GM12864 (cell line): Measurements from ENCODE around the gene AMDHD1.

ENCODE experiments used
- DNase-seq: peaks from one replicate; pipeline ENCODE4 v3.0.0-alpha.2; 2011; ENCODE audit warnings: low read depth
- H3K4me3 ChIP-seq: 2 replicates; pipeline ENCODE4 v1.5.1; 2011; ENCODE audit warnings: mild to moderate bottlenecking, low read depth, low read length, control low read depth
- TF ChIP-seq, protein P1 (sequence below): IDR thresholded peaks from 2 replicates; pipeline ENCODE4 v1.5.1; 2011; ENCODE audit warnings: low read depth, mild to moderate bottlenecking, moderate library complexity, low read length, control low read depth, inconsistent platforms; ENCODE audit errors: missing control alignments

The AMDHD1 gene

DNA sequence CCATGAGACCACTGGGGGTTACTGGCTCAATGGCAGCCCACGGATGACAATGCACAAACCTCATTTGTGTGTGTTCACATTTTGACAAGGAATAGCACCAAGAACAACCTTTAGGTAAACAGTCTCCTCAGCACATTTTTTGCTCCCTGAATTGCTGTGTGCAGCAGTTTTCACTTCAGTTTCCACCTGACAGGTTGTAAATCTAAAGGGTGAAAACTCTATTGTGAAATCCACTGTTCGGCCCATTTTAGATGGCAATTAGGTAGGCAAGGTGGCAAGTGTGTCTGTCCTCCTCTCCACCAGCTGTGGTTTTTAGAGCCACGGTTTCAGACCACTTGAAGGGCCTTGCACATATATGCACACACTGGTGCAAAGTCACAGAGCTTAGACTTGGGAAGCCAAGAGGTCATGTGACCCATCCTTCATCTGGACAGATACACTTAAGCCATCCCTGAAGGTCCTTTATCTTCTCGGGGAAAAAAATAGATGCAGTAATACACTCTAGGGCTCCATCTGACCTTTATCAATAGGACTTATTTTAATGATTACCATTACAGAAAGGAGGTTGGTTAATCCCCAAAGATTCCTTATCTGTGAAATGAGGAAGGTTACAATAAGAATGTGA, 29.8 kb downstream of the AMDHD1 start:
- no peak overlapping the region for H3K4me3 ChIP-seq
- TF ChIP-seq, protein P1, sequence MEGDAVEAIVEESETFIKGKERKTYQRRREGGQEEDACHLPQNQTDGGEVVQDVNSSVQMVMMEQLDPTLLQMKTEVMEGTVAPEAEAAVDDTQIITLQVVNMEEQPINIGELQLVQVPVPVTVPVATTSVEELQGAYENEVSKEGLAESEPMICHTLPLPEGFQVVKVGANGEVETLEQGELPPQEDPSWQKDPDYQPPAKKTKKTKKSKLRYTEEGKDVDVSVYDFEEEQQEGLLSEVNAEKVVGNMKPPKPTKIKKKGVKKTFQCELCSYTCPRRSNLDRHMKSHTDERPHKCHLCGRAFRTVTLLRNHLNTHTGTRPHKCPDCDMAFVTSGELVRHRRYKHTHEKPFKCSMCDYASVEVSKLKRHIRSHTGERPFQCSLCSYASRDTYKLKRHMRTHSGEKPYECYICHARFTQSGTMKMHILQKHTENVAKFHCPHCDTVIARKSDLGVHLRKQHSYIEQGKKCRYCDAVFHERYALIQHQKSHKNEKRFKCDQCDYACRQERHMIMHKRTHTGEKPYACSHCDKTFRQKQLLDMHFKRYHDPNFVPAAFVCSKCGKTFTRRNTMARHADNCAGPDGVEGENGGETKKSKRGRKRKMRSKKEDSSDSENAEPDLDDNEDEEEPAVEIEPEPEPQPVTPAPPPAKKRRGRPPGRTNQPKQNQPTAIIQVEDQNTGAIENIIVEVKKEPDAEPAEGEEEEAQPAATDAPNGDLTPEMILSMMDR, result no peak
- no peak for DNase-seq

DNA sequence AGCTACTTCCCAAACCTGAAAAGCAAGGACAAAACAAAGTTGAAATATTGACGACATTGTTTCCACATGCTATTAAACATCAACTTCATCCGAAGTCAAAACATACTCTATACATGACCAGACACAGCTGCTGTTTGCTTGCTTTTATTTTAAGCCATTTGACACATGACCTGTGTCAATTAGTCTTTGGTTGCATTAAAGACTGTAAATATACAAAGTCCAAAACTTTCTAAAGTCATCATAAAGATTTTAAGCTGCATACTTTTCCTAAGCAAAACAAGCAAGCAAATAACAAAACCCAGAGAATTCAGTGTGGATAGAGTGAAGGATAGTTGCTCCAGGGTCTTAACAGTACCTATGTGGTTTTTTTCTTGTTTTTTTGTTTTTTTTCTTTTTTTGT, 31.2 kb downstream of the AMDHD1 start:
- no peak overlapping the region for H3K4me3 ChIP-seq
- DNase-seq, result no peak
- TF ChIP-seq, protein P1, result no peak

DNA sequence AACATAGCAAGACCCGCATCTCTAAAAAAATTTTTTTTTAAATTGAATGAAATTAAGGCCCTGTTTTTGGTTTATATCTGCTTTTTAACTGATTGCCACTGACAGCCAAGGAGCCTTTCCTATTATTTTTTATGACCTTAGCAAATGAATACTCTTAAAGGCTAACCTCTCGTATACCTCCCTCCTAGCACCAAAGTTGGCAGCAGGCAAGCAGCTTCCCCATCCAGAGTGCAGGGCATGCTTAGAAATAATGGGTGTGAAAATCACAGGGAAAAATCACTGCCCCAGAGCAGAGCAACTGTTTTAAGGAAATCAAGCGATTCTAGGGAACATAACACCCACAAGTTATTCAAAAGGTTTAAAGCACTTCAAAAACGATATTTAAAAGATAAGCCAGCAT, 32.4 kb downstream of the AMDHD1 start:
- H3K4me3 ChIP-seq, result no peak overlapping the region
- TF ChIP-seq, protein P1, result no peak
- DNase-seq, result no peak

DNA sequence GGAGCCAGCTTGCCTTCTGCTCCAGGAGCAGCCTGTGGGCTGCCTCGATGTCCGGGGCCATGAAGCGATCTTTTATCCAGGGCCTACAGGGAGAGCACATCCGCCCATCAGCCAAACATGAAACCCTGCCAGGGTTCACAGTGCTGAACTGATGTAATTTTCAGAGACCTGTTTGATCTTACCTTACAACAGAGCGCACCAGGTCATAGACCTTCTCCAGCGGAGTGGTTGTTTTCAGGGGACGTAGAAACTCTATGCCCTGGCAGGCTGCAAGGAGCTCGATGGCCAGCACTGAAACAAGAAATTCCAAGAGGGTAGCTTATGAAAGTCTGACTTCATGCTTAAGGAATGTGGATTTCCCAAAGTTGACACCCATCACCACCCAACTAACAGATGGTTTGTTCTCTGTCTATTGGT, 33.3 kb downstream of the AMDHD1 start:
- TF ChIP-seq, protein P1, result no peak
- DNase-seq, result no peak
- H3K4me3 ChIP-seq, result no peak overlapping the region

DNA sequence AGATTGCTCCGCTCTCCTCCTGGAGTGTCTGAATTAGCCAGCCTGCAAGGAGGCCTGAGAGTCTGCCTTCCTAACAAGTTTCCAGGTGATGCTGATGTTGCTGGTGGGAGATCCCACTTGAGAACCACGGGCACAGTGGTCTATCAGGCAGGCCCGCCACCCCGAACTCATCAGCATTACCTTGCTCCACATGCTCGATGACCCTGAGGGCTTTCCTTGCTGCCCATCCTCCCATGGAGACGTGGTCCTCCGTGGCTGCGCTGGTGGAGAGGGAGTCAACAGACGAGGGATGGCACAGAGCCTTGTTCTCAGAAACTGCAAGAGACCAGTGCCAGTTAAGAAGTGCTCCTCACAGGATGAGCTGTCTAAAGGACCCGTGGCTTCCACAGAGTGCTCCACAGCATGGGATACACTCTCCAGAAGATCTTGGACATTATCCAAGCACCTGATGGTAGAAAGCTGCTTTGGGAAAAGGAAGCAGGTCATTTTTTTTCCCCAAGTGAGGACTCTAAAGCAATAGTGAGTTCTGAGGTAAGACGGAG, 34.7 kb downstream of the AMDHD1 start:
- DNase-seq, result no peak
- TF ChIP-seq, protein P1, result no peak
- no peak overlapping the region for H3K4me3 ChIP-seq

DNA sequence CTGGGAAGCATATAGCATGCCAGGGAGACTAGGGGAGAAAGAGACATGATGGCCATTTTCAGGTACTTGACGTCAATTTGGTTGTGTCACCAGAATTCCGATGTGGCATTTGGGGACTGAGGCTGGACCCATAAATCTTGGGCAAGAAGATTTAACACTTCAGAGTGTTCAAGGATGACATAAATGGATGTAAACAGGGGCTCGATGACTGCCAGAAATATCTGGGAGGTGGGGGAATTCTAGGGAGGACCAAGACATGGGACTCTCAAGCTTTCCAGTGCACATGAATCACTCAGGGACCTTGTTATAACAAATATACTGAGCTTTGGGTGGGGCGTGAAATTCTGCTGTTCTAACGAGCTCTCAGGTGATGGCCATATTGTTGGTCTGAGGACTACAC, 35.2 kb downstream of the AMDHD1 start:
- no peak for DNase-seq
- TF ChIP-seq, protein P1, result no peak
- no peak overlapping the region for H3K4me3 ChIP-seq

DNA sequence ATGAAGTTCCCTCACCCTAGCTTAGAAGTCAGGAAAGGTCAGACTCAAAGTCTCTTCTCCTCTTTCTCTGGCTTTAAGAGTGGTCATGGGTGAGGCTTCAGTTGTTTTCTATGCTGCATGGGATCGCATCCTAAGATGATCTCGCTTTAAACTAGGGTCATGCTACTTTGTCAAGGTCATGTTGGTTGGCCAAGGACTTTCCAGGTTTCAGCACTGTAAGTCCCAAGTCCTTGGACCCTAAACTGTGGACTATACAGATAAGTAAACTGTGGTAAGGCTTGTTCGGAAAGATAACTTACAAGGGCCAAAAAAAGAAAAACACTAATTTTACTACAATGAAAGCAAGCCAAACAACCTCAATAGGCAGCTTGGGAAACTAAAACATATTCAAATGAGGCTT, 35.6 kb downstream of the AMDHD1 start:
- no peak for DNase-seq
- H3K4me3 ChIP-seq, result no peak overlapping the region
- TF ChIP-seq, protein P1, result no peak
